K562 treated with DMSO at 1 percent for 48 hours (cell line): Measurements from ENCODE around the gene CLN5. TPM values are rescaled to one million over a fixed set of nuclear protein-coding genes. Genes with fewer than 3 reads are reported as not detected.

Source experiments
- total RNA-seq: library from RNA; unstranded; fragments of 300-600 nt; gene quantifications from 2 replicates; pipeline ENCODE4 v1.2.3, GENCODE V29; 2022; ENCODE audit warnings: low replicate concordance; ENCODE audit errors: extremely low read depth

The CLN5 gene
- total RNA-seq, result not detected in 2 replicates

GRCh38 chr13:76991796-76992547 lies at the start of gene CLN5:
Gene CLN5 (plus strand): TSS chr13:76992081. CDS start chr13:76992099, 18 bp downstream.

DNA sequence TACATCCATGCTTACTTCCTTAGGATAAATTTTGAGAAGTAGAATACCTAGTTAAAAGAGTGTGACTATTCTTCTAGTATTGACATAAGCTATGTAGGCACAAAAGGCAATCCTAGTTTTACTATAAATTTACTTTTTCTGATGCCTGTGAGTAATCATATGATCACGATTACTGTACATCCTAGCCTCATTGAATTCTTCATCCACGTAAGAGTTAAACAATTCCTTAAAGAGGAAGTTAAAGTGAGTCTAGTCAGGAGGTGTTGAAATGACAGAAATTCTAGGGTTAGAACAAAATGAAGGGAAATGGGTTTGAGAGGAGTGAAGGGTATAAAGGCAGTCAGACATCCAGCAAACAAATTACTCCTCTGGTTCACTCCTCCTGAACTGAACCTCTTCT lies 43.7 kb upstream of the CLN5 start, which contains the start of gene ACOD1:
ACOD1 (plus strand) TSS at position 363 of the 400 bp plus-strand sequence. CDS start 48 bp downstream, outside the sequence.

DNA sequence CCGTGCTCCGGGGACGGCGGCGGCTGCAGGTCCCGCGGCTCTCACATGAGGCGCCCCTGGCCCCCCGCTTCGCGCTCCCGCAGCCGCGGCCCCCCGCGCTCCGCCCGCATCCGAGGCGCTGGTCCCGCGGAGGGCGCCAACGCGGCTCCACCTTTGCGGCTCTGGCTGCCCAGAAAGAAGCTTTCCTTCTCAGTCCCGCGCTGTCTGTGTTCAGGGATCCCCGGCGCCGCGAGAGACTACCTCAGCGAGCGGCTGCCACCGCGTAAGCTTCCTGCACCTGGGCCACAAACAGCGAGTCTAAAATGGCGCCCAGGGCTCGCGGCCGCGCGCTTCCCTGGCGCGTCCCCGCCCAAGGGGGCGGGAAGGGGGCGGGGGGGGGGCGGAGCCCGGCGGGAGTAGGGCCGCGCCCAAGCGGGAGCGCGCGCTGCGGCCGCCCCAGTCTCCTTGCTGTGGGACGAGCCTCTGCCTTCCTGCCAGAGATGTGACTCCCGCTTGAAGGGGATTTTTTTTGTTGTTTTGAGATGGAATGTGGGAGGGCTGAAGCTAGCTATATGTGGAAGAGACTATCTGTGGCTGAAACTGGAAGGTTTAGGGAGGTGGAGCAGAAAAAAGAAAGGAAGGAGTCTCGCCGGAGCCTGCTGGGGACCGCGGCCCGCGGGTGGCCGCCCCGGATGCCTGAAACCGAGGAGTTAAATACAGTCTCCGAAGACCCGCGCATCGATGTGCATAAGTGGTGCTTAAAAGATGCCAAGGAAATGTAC lies 35.2 kb downstream of the CLN5 start, which contains the start of gene FBXL3:
FBXL3 (minus strand) TSS at position 299 of the 761 bp plus-strand sequence. CDS start 5,299 bp downstream, outside the sequence.

Other genes starting within 250 kb of the CLN5 start
- gene KCTD12, start 105.7 kb upstream of the CLN5 start, total RNA-seq, result not detected in 2 replicates
- not detected in 2 replicates for gene ACOD1, start 43.6 kb upstream of the CLN5 start, total RNA-seq
- gene FBXL3, start 35.1 kb downstream of the CLN5 start, total RNA-seq, result 140 TPM in 1 of 2 replicates, not detected in the other